Loucy (cell line): ENCODE results near the gene ANXA6.

Experiments used
- EZH2phosphoT487 ChIP-seq: fragments of 200-600 bp; IDR thresholded peaks from 2 replicates; pipeline ENCODE4 v1.6.1; 2018; ENCODE audit warnings: antibody characterized with exemption, mild to moderate bottlenecking, moderate library complexity, borderline replicate concordance
- TF ChIP-seq, protein P1 (sequence below): fragments of 200-600 bp; sonication (generic); conservative IDR thresholded peaks from 2 replicates; pipeline ENCODE4 v1.5.1; 2014; ENCODE audit warnings: mild to moderate bottlenecking, antibody characterized with exemption, low read length

DNA sequence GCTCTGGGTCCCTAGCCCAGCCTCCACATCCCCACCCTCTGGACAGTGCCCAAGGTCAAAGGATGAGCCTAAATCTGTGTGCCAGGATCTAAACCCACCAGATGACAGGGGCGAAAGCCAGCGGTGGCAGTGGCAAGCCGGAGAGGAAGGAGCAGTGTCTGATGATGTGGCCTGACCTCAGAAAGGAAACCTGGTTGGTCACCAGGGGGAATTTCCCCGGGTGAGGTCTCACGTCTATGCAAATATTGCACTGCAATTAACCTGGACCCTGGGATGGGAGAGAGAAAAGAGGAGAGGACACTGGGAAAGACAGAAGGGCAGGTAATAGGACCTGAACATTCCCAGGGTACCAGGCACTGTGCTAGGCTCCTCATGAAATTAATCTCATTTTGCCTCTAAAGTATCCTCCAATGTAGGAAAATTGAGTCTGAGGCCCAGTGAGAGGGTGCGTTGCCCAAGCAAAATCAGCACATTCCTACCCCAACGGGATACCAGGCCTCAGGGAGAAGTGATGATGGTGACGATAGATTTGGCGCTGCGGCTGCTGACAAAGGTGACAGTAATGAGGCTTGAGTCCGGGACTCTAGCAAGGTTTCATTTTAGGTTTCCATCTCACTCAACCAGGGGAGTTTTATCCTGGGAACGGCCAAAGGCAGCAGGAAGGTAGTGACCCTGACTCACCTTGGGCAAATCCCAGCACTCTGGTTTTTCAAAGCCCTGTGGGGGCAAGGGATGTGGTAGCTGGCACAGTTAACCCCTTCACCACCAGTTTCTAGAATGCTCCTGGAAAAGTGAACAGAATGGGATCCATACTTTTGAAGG lies 63.3 kb downstream of the ANXA6 start:
- TF ChIP-seq, protein P1, sequence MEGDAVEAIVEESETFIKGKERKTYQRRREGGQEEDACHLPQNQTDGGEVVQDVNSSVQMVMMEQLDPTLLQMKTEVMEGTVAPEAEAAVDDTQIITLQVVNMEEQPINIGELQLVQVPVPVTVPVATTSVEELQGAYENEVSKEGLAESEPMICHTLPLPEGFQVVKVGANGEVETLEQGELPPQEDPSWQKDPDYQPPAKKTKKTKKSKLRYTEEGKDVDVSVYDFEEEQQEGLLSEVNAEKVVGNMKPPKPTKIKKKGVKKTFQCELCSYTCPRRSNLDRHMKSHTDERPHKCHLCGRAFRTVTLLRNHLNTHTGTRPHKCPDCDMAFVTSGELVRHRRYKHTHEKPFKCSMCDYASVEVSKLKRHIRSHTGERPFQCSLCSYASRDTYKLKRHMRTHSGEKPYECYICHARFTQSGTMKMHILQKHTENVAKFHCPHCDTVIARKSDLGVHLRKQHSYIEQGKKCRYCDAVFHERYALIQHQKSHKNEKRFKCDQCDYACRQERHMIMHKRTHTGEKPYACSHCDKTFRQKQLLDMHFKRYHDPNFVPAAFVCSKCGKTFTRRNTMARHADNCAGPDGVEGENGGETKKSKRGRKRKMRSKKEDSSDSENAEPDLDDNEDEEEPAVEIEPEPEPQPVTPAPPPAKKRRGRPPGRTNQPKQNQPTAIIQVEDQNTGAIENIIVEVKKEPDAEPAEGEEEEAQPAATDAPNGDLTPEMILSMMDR, result no peak
- no peak for TF ChIP-seq EZH2phosphoT487
